GM21367 (cell line): ENCODE data around the gene EXOC6.
"Not testable (repeated sequence)": the region's sequence is repeated elsewhere in the genome, so short reads cannot be mapped to it uniquely, and the experiment has no call there.

Experiments used
- ATAC-seq: cut with Tn5 transposase; IDR thresholded peaks from one replicate; pipeline ENCODE4 v1.9.1; 2021; ENCODE audit not compliant: unreplicated experiment

EXOC6 gene

GRCh38 chr10:92931597-92931996, 83.3 kb downstream of the EXOC6 start:
- ATAC-seq = no peak

- no peak for ATAC-seq
These were observed 89.6 kb downstream of the EXOC6 start for GRCh38 chr10:92937876-92938275.

GRCh38 chr10:92938841-92939240, 90.5 kb downstream of the EXOC6 start:
- ATAC-seq = no peak

- ATAC-seq = no peak
These were observed 93.9 kb downstream of the EXOC6 start for GRCh38 chr10:92942226-92942625.

GRCh38 chr10:92946491-92946890, 98.2 kb downstream of the EXOC6 start:
- no peak for ATAC-seq

- not testable (repeated sequence) for ATAC-seq
These were observed 104.3 kb downstream of the EXOC6 start for GRCh38 chr10:92952573-92952972.

- ATAC-seq = no peak
These were observed 109.1 kb downstream of the EXOC6 start for GRCh38 chr10:92957223-92958010.

- no peak for ATAC-seq
These were observed 113.3 kb downstream of the EXOC6 start for GRCh38 chr10:92961638-92962037.

GRCh38 chr10:92965314-92965713, 117.0 kb downstream of the EXOC6 start:
- ATAC-seq = no peak

- ATAC-seq = no peak
These were observed 119.3 kb downstream of the EXOC6 start for GRCh38 chr10:92967641-92968040.

GRCh38 chr10:92969151-92969550, 120.8 kb downstream of the EXOC6 start:
- ATAC-seq = no peak

- ATAC-seq = no peak
These were observed 122.2 kb downstream of the EXOC6 start for GRCh38 chr10:92970301-92971070.

- ATAC-seq = no peak
These were observed 123.9 kb downstream of the EXOC6 start for GRCh38 chr10:92972066-92972870.

- ATAC-seq = no peak
These were observed 124.6 kb downstream of the EXOC6 start for GRCh38 chr10:92972886-92973285.

- not testable (repeated sequence) for ATAC-seq
These were observed 128.0 kb downstream of the EXOC6 start for GRCh38 chr10:92976278-92976677.

GRCh38 chr10:92989250-92989649, 140.9 kb downstream of the EXOC6 start:
- no peak for ATAC-seq

- no peak for ATAC-seq
These were observed 142.3 kb downstream of the EXOC6 start for GRCh38 chr10:92990615-92991014.

GRCh38 chr10:92991513-92991912, 143.2 kb downstream of the EXOC6 start:
- ATAC-seq = no peak

- ATAC-seq = no peak
These were observed 145.5 kb downstream of the EXOC6 start for GRCh38 chr10:92993699-92994272.

- ATAC-seq = no peak
These were observed 147.2 kb downstream of the EXOC6 start for GRCh38 chr10:92995509-92995908.

GRCh38 chr10:92997620-92998019, 149.3 kb downstream of the EXOC6 start:
- no peak for ATAC-seq
